ENCODE data around the gene TANGO2.

The TANGO2 gene

DNA sequence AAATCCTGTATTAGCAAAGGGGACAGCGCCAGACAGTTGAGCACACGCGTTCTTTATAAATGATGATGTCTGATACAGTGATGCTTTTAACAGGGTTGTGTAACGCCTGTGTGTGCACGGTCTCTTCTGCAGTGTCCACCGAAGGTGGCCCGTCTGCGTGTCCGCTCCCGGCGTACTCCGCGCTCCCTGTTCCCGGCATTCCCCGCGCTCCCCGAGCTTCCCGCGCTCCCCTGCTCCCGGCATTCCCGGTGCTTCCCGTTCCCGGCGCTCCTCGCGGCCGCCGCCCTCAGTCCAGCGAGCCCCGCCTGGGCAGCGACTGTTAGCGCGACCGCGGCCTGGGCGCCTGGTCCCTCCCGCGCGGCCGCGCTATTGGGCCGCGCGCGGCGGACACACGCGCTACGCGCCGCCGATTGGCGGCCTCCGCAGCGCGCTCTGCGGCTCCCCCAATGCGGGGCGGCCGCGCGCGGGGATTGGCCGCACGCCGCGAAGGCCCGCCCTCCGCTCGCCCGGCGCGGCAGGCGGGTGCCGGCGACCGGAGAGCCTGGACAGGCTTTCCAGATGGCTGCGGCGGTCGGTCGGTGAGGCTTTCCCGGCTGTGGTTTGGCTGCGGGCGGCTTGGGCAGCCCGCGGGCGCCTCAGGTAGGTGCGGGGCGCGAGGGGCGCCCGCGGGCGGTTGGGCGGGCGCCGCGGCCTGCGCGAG lies 59.0 kb downstream of the TANGO2 start, which contains the start of gene DGCR8:
TSS of gene DGCR8 (plus strand) at position 497 of the 700 bp plus-strand sequence. CDS start 5,723 bp downstream, outside the sequence.
- H2BK5ac ChIP-seq (ENCODE audit: low read length), result peak within 1 kb of the TSS; percentile 30
- peak within 1 kb of the TSS; percentile 58 to 91 for H3K4me3 ChIP-seq (ENCODE audit: low read length in 2 of 2)
- peak within 1 kb of the TSS; percentile 98 for H3K23ac ChIP-seq (ENCODE audit: low read depth, low read length, poor library complexity)
- H2AFZ ChIP-seq (ENCODE audit: low read length), result peak within 1 kb of the TSS; percentile 84
- H3K9me3 ChIP-seq (replicated peaks in 1 of 2; ENCODE audit: control insufficient read depth in 2 of 2, insufficient read depth in 1 of 2, low read depth in 1 of 2, low read length in 2 of 2), result no peaks in the 10 kb centered on the region
- peak; percentile 92 for DNase-seq (ENCODE audit: low spot score)
- peaks cover 10% of the 10 kb centered on the region for H3K79me1 ChIP-seq (ENCODE audit: low read depth, low read length)
- no peak within 1 kb of the TSS for H2BK120ac ChIP-seq (ENCODE audit: low read depth, low read length)
- peak within 1 kb of the TSS; percentile 95 for H3K27ac ChIP-seq (replicated peaks; ENCODE audit: low read length)
- peaks cover 5 to 37% of the 10 kb centered on the region in 2 donors for H3K36me3 ChIP-seq (replicated peaks in 1 of 2; ENCODE audit: control insufficient read depth in 2 of 2, insufficient read depth in 2 of 2, low read length in 2 of 2)
- H3K4ac ChIP-seq (ENCODE audit: low read length), result no peak within 1 kb of the TSS
- WGBS, 2 donors (ENCODE audit: extremely low coverage in 2 of 2, insufficient read length in 2 of 2, insufficient replicate concordance in 1 of 2), result no CpG with 5 or more reads among the region's 100 CpGs
- H3K14ac ChIP-seq (ENCODE audit: low read length), result peak within 1 kb of the TSS; percentile 25
- H3K18ac ChIP-seq (ENCODE audit: low read length), result peak within 1 kb of the TSS; percentile 89
- no peaks in the 10 kb centered on the region for H3K27me3 ChIP-seq (ENCODE audit: control insufficient read depth in 3 of 3, insufficient read depth in 3 of 3, low read depth in 1 of 3, low read length in 3 of 3)
- H2BK15ac ChIP-seq (ENCODE audit: low read length), result no peak within 1 kb of the TSS
- H3K4me2 ChIP-seq (ENCODE audit: insufficient read depth, low read length, poor library complexity, severe bottlenecking), result peak within 1 kb of the TSS; percentile 82
- peaks cover 20 to 21% of the 10 kb centered on the region in 2 donors for H3K4me1 ChIP-seq (ENCODE audit: control insufficient read depth in 2 of 2, insufficient read depth in 1 of 2, low read depth in 1 of 2, low read length in 2 of 2)
- H2BK12ac ChIP-seq (ENCODE audit: low read length), result no peak within 1 kb of the TSS
- peak within 1 kb of the TSS; percentile 93 for H3K9ac ChIP-seq (ENCODE audit: low read depth, low read length, poor library complexity)
- no peak within 1 kb of the TSS for H4K91ac ChIP-seq (ENCODE audit: low read depth, low read length, poor library complexity)
- H2AK5ac ChIP-seq (ENCODE audit: low read depth, low read length), result peak within 1 kb of the TSS; percentile 33
- no peak within 1 kb of the TSS for H4K8ac ChIP-seq (ENCODE audit: low read depth, low read length)

DNA sequence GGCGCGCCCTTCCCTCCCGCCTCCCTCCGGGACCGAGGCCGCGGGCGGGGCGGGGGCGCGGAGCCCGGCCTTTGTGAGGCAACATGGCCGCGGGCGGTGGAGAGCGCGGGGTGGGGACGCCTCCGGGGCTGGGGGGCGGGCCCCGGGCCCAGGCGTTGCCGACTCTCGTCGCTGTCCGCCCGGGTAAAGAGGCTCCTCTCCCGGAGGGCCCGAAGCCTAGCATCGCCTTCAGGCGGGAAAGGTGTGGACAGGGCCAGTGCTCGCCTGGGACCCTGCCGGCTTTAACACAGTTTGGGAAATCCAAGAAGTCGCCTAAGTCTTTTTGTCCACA lies 59.5 kb downstream of the TANGO2 start:
- H2AK5ac ChIP-seq (ENCODE audit: low read depth, low read length), result peak overlapping the region; percentile 33
- H3K27me3 ChIP-seq (ENCODE audit: control insufficient read depth in 3 of 3, insufficient read depth in 3 of 3, low read depth in 1 of 3, low read length in 3 of 3), result no peaks in the 10 kb centered on the region
- H3K9me3 ChIP-seq (replicated peaks in 1 of 2; ENCODE audit: control insufficient read depth in 2 of 2, insufficient read depth in 1 of 2, low read depth in 1 of 2, low read length in 2 of 2), result no peaks in the 10 kb centered on the region
- H3K27ac ChIP-seq (replicated peaks; ENCODE audit: low read length), result peak overlapping the region; percentile 94
- peaks cover 21 to 22% of the 10 kb centered on the region in 2 donors for H3K4me1 ChIP-seq (ENCODE audit: control insufficient read depth in 2 of 2, insufficient read depth in 1 of 2, low read depth in 1 of 2, low read length in 2 of 2)
- peaks cover 13% of the 10 kb centered on the region for H3K79me1 ChIP-seq (ENCODE audit: low read depth, low read length)
- no peak overlapping the region for H2BK15ac ChIP-seq (ENCODE audit: low read length)
- peak; percentile 58 for DNase-seq (ENCODE audit: low spot score)
- H4K8ac ChIP-seq (ENCODE audit: low read depth, low read length), result no peak overlapping the region
- H3K18ac ChIP-seq (ENCODE audit: low read length), result peak overlapping the region; percentile 89
- H3K4me3 ChIP-seq (ENCODE audit: low read length in 2 of 2), result peak overlapping the region; percentile 58 to 91
- H3K4me2 ChIP-seq (ENCODE audit: insufficient read depth, low read length, poor library complexity, severe bottlenecking), result peak overlapping the region; percentile 82
- peak overlapping the region; percentile 76 for H2AFZ ChIP-seq (ENCODE audit: low read length)
- no peak overlapping the region for H3K4ac ChIP-seq (ENCODE audit: low read length)
- no peak overlapping the region for H2BK120ac ChIP-seq (ENCODE audit: low read depth, low read length)
- H2BK12ac ChIP-seq (ENCODE audit: low read length), result no peak overlapping the region
- H2BK5ac ChIP-seq (ENCODE audit: low read length), result no peak overlapping the region
- H3K23ac ChIP-seq (ENCODE audit: low read depth, low read length, poor library complexity), result peak overlapping the region; percentile 98
- peak overlapping the region; percentile 93 for H3K9ac ChIP-seq (ENCODE audit: low read depth, low read length, poor library complexity)
- H3K14ac ChIP-seq (ENCODE audit: low read length), result no peak overlapping the region
- H3K36me3 ChIP-seq (replicated peaks in 1 of 2; ENCODE audit: control insufficient read depth in 2 of 2, insufficient read depth in 2 of 2, low read length in 2 of 2), result peaks cover 5 to 42% of the 10 kb centered on the region in 2 donors
- H4K91ac ChIP-seq (ENCODE audit: low read depth, low read length, poor library complexity), result no peak overlapping the region
- no CpG with 5 or more reads among the region's 34 CpGs for WGBS, 2 donors (ENCODE audit: extremely low coverage in 2 of 2, insufficient read length in 2 of 2, insufficient replicate concordance in 1 of 2)

DNA sequence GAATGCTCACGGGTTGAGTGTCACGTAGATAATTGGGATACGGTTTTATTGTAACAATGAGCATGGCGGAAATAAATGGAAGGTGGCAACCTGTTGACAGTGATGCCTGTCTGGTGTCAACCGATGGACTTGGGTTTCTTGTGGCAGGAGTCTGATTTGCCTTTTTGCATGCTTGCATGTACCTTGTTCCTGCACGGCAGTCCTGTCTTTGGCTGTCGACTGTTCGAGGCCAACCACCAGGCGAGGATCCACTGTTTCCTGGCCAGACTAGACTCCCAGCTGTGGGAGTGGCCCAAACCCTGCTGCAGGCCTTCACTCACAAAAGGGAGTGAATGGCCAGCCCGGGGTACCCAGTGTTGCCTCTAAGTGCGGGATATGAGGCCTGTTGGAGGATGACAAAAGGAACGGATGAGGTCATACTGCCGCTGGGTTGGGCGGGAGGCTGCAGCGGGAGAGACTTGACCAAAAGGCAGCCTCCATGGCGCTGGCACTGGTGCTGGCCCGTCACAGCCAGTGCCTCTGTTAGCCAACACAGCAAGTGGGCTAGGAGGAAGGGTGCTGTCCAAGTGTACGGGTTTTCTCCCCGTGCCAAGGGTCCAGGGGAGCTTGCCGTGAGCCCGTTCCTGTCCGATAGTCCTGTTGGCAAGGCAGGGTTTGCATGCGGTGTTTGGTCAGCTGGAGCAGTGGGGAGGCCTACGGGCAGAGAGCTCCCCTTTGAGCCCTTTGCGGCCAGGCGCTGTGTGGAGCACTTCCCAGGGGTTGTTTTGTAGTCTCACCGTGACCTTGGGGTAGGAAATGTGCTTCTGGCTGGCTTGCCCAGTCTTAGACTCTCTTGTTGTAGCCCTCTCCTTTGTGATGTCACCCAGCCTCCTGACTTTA lies 60.1 kb downstream of the TANGO2 start:
- DNase-seq (ENCODE audit: low spot score), result peak; percentile 45
- Histone ChIP-seq H4K8ac (ENCODE audit: low read depth, low read length) (no peak overlapping the region), H2BK120ac (ENCODE audit: low read depth, low read length) (no peak overlapping the region), H3K18ac (ENCODE audit: low read length) (peak overlapping the region; percentile 73), H2BK12ac (ENCODE audit: low read length) (no peak overlapping the region), H3K27me3 (ENCODE audit: control insufficient read depth in 3 of 3, insufficient read depth in 3 of 3, low read depth in 1 of 3, low read length in 3 of 3) (no peaks in the 10 kb centered on the region), H3K9me3 (replicated peaks in 1 of 2; ENCODE audit: control insufficient read depth in 2 of 2, insufficient read depth in 1 of 2, low read depth in 1 of 2, low read length in 2 of 2) (no peaks in the 10 kb centered on the region), H3K14ac (ENCODE audit: low read length) (peak overlapping the region; percentile 25), H3K4me3 (ENCODE audit: low read length in 2 of 2) (peak overlapping the region; percentile 58 to 91), H3K27ac (replicated peaks; ENCODE audit: low read length) (peak overlapping the region; percentile 94), H3K4me2 (ENCODE audit: insufficient read depth, low read length, poor library complexity, severe bottlenecking) (peak overlapping the region; percentile 82), H3K79me1 (ENCODE audit: low read depth, low read length) (peaks cover 17% of the 10 kb centered on the region), H4K91ac (ENCODE audit: low read depth, low read length, poor library complexity) (no peak overlapping the region), H3K36me3 (replicated peaks in 1 of 2; ENCODE audit: control insufficient read depth in 2 of 2, insufficient read depth in 2 of 2, low read length in 2 of 2) (peaks cover 10 to 48% of the 10 kb centered on the region in 2 donors), H2BK15ac (ENCODE audit: low read length) (no peak overlapping the region), H2AFZ (ENCODE audit: low read length) (peak overlapping the region; percentile 76), H2AK5ac (ENCODE audit: low read depth, low read length) (peak overlapping the region; percentile 33), H2BK5ac (ENCODE audit: low read length) (peak overlapping the region; percentile 30), H3K4me1 (ENCODE audit: control insufficient read depth in 2 of 2, insufficient read depth in 1 of 2, low read depth in 1 of 2, low read length in 2 of 2) (peaks cover 21 to 22% of the 10 kb centered on the region in 2 donors), H3K9ac (ENCODE audit: low read depth, low read length, poor library complexity) (peak overlapping the region; percentile 93), H3K23ac (ENCODE audit: low read depth, low read length, poor library complexity) (peak overlapping the region; percentile 76), H3K4ac (ENCODE audit: low read length) (no peak overlapping the region)
- WGBS, 2 donors (ENCODE audit: extremely low coverage in 2 of 2, insufficient read length in 2 of 2, insufficient replicate concordance in 1 of 2), result no CpG with 5 or more reads among the region's 27 CpGs
